Activated CD4-positive, alpha-beta T cell treated with anti-CD3 and anti-CD28 coated beads for 36 hours (primary cell): Measurements from ENCODE around the gene VMA21. TPM values are rescaled to one million over a fixed set of nuclear protein-coding genes. Genes with fewer than 3 reads are reported as not detected.

Experiments used
- ATAC-seq: fragments of 200-7000 bp; cut with Tn5 transposase; one replicate; pipeline ENCODE4 v1.10.0; 2021; ENCODE audit warnings: mild to moderate bottlenecking, moderate library complexity
- CTCF ChIA-PET: fragments of 350-600 bp; sonication (Branson Sonifier 250); formaldehyde crosslinking; loops from one replicate; lab custom pipeline; 2021; ENCODE audit warnings: antibody characterized with exemption; lab: Charles Lee
- POLR2A ChIA-PET: fragments of 350-600 bp; sonication (Branson Sonifier 250); formaldehyde crosslinking; loops from one replicate; lab custom pipeline; 2021; ENCODE audit warnings: antibody characterized with exemption, inconsistent platforms; lab: Charles Lee
- DNase-seq: peaks from one replicate; pipeline ENCODE4 v3.0.0-alpha.2; 2020
- H3K27ac Mint-ChIP-seq: one replicate; pipeline ENCODE4 v1.8.0; 2021; ENCODE audit warnings: mixed read lengths
- H3K27me3 Mint-ChIP-seq: one replicate; pipeline ENCODE4 v1.8.0; 2021; ENCODE audit warnings: mixed read lengths
- H3K36me3 Mint-ChIP-seq: one replicate; pipeline ENCODE4 v1.8.0; 2021; ENCODE audit warnings: low read depth, mixed read lengths
- H3K4me1 Mint-ChIP-seq: one replicate; pipeline ENCODE4 v1.8.0; 2021; ENCODE audit warnings: mixed read lengths
- H3K4me3 Mint-ChIP-seq: one replicate; pipeline ENCODE4 v1.8.0; 2021; ENCODE audit warnings: mild to moderate bottlenecking, moderate library complexity, mixed read lengths
- H3K9me3 Mint-ChIP-seq: one replicate; pipeline ENCODE4 v1.8.0; 2021; ENCODE audit warnings: low read depth, mixed read lengths
- intact Hi-C, 2 experiments: fragments of 100-400 bp; cut with DNase I in 1 of 2; cut with micrococcal nuclease in 1 of 2; formaldehyde crosslinking; loops; one replicate each; pipeline versions ENCODE4 v1.14.2 to v1.15.1; 2022 to 2024; cut with DNase I, micrococcal nuclease
- total RNA-seq, 2 experiments: library from RNA; stranded (reverse); gene quantifications; one replicate each; pipeline ENCODE4 v1.2.3, GENCODE V29; 2021

Gene VMA21
- total RNA-seq, 2 experiments from 2014 or later: 42.1 to 43.0 TPM

- ChIA-PET POLR2A (no interaction called here), CTCF (interaction anchor here (1.1 kb wide), 1 partner anchor 165 kb away, joined by 3 read pairs; no protein-coding TSS in a partner anchor)
- DNase-seq (peak; percentile 62), ATAC-seq (peak; percentile 48)
- Mint-ChIP-seq H3K4me3 (peak overlapping the region; percentile 76), H3K36me3 (peaks cover 12% of the 10 kb centered on the region), H3K27ac (peak overlapping the region; percentile 94), H3K9me3 (no peaks in the 10 kb centered on the region), H3K27me3 (no peaks in the 10 kb centered on the region), H3K4me1 (peaks cover 48% of the 10 kb centered on the region)
- intact Hi-C loops: loop anchor here in 1 of 2 experiments (2.0 to 10.0 kb wide), 6 partner anchors 703 to 1936 kb away; partner anchors contain the start of genes CETN2, MAMLD1, MTMR1 and NSDHL
Measured at GRCh38 chrX:151396042-151396824, 773 bp upstream of the VMA21 start.

GRCh38 chrX:151397741-151398070, 700 bp downstream of the VMA21 start:
- Mint-ChIP-seq H3K4me3 (peak overlapping the region; percentile 84), H3K9me3 (no peaks in the 10 kb centered on the region), H3K27ac (peak overlapping the region; percentile 86), H3K4me1 (peaks cover 46% of the 10 kb centered on the region), H3K27me3 (no peaks in the 10 kb centered on the region), H3K36me3 (peaks cover 14% of the 10 kb centered on the region)
- peak; percentile 11 for ATAC-seq
- CTCF ChIA-PET: interaction anchor here (0.5 kb wide), 1 partner anchor 39 kb away, joined by 3 read pairs; no protein-coding TSS in a partner anchor
- POLR2A ChIA-PET: no interaction called here
- intact Hi-C loops: loop anchor here in 1 of 2 experiments (1.0 to 10.0 kb wide), 9 partner anchors 19 to 1935 kb away; partner anchors contain the start of genes CD99L2, CETN2, HMGB3 and MAMLD1
- DNase-seq: no peak

GRCh38 chrX:151398346-151398745, 1.3 kb downstream of the VMA21 start:
- Mint-ChIP-seq H3K4me1 (peaks cover 42% of the 10 kb centered on the region), H3K27ac (peak overlapping the region; percentile 89), H3K36me3 (peaks cover 16% of the 10 kb centered on the region), H3K27me3 (no peaks in the 10 kb centered on the region), H3K4me3 (peak overlapping the region; percentile 84), H3K9me3 (no peaks in the 10 kb centered on the region)
- ATAC-seq (no peak), DNase-seq (no peak)
- ChIA-PET CTCF (no interaction called here), POLR2A (no interaction called here)
- intact Hi-C loops: loop anchor here in 1 of 2 experiments (5.0 to 10.0 kb wide), 4 partner anchors 826 to 1934 kb away; partner anchors contain the start of genes CETN2, MAMLD1, NSDHL and ZNF275

DNA sequence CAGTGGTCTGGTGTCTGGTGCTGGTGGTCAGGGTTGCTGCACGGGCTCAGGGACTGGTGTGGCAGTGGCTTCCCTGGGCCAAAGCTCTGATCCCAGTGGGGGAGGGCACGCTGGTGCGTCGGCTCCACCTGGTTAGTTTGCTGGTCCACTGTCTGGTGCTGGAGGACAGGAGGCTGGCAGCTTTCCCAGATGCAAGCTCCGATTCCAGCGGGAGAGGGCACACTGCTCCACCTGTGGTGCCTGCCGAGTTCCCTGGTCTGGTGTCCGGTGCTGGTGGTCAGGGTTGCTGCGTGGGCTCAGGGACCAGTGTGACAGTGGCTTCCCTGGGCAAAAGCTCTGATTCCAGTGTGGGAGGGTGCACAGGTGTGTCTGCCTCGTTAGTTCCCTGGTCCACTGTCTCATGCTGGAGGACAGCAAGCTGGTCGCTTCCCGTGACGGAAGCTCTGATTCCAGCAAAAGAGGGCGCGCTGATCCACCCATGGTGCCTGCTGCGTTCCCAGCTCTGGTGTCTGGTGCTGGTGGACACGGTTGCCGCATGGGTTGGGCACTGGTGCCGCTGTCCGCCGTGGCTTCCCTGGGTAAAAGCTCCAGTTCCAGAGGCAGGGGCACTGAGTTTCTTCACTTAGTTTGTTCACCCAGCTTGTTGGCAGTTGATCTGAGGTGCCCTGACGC, 5.8 kb downstream of the VMA21 start:
- intact Hi-C loops: loop anchor here in 1 of 2 experiments (10.0 kb wide), 1 partner anchor 1432 kb away; the partner anchor contains the start of genes CETN2 and NSDHL
- ChIA-PET CTCF (interaction anchor here (1.1 kb wide), 1 partner anchor 89 kb away, joined by 3 read pairs; no protein-coding TSS in a partner anchor), POLR2A (interaction anchor here (0.6 kb wide), 1 partner anchor 704 kb away, joined by 3 read pairs; no protein-coding TSS in a partner anchor)
- H3K9me3 Mint-ChIP-seq: no peaks in the 10 kb centered on the region
- peak overlapping the region; percentile 10 for H3K27ac Mint-ChIP-seq
- ATAC-seq (no peak), DNase-seq (no peak)
- no peaks in the 10 kb centered on the region for H3K27me3 Mint-ChIP-seq
- no peak overlapping the region for H3K4me3 Mint-ChIP-seq
- H3K36me3 Mint-ChIP-seq: peaks cover 23% of the 10 kb centered on the region
- peaks cover 29% of the 10 kb centered on the region for H3K4me1 Mint-ChIP-seq

- DNase-seq: no peak
- CTCF ChIA-PET: no interaction called here
- no peak overlapping the region for H3K4me3 Mint-ChIP-seq
- peak; percentile 36 for ATAC-seq
- POLR2A ChIA-PET: no interaction called here
- H3K36me3 Mint-ChIP-seq: peaks cover 6% of the 10 kb centered on the region
- intact Hi-C loops: loop anchor here in 1 of 2 experiments (1.0 kb wide), 1 partner anchor 19 kb away; the partner anchor contains the start of gene VMA21
- H3K4me1 Mint-ChIP-seq: peaks cover 35% of the 10 kb centered on the region
- peak overlapping the region; percentile 73 for H3K27ac Mint-ChIP-seq
- no peaks in the 10 kb centered on the region for H3K9me3 Mint-ChIP-seq
- no peaks in the 10 kb centered on the region for H3K27me3 Mint-ChIP-seq
Measured at GRCh38 chrX:151416579-151416978, 19.6 kb downstream of the VMA21 start.

- no peak for ATAC-seq
- no peaks in the 10 kb centered on the region for H3K27me3 Mint-ChIP-seq
Measured at GRCh38 chrX:151419782-151420181, 22.8 kb downstream of the VMA21 start.

DNA sequence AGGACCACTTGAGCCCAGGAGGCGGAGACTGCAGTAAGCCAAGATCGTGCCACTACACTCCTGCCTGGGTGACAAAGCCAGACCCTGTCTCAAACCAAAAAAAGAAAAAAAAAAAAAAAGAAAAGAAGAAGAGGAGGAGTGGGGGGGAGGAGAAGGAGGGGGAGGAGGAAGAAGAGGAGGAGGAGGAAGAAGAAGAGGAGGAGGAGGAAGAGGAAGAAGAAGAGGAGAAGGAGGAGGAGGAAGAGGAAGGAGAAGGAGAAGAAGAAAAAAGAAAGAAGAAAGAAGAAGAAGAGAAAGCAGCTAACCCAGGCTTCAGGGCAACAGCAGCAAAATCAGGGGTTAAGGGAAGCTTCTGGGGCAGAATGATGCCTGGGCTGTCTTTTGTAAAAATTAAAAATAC, 27.5 kb downstream of the VMA21 start:
- Mint-ChIP-seq H3K9me3 (no peaks in the 10 kb centered on the region), H3K27me3 (no peaks in the 10 kb centered on the region), H3K27ac (no peak overlapping the region), H3K4me1 (peaks cover 4% of the 10 kb centered on the region), H3K4me3 (no peak overlapping the region), H3K36me3 (no peaks in the 10 kb centered on the region)
- POLR2A ChIA-PET: no interaction called here
- CTCF ChIA-PET: interaction anchor here (0.6 kb wide), 1 partner anchor 141 kb away, joined by 3 read pairs; no protein-coding TSS in a partner anchor
- intact Hi-C loops: no loop called here
- no peak for ATAC-seq
- no peak for DNase-seq

More at GRCh38 chrX:151419782-151420181, 22.8 kb downstream of the VMA21 start:
- H3K9me3 Mint-ChIP-seq: no peaks in the 10 kb centered on the region
- peaks cover 35% of the 10 kb centered on the region for H3K4me1 Mint-ChIP-seq
- no peaks in the 10 kb centered on the region for H3K36me3 Mint-ChIP-seq
- ChIA-PET POLR2A (no interaction called here), CTCF (no interaction called here)
- no peak for DNase-seq
- no peak overlapping the region for H3K27ac Mint-ChIP-seq
- intact Hi-C loops: no loop called here
- no peak overlapping the region for H3K4me3 Mint-ChIP-seq

DNA sequence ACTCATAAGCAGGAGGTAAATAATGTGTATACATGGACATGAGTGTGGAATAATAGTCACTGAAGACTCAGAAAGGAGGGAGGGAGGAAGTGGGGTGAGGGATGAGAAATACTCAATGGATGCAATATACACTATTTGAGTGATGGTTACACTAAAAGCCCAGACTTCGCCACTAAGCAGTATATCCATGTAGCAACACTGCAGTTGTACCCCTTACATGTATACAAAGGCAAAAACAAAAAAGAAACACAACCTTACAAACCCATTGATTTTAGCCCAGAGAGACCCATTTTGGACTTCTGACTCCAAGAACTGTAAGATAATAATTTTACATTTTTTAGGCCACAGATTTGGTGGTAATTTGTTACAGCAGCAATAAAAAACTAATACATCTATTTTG, 51.5 kb downstream of the VMA21 start:
- Mint-ChIP-seq H3K27me3 (peaks cover 2% of the 10 kb centered on the region), H3K27ac (no peak overlapping the region), H3K9me3 (no peaks in the 10 kb centered on the region), H3K4me3 (no peak overlapping the region), H3K36me3 (no peaks in the 10 kb centered on the region), H3K4me1 (no peaks in the 10 kb centered on the region)
- intact Hi-C loops: no loop called here
- DNase-seq (no peak), ATAC-seq (no peak)
- POLR2A ChIA-PET: no interaction called here
- CTCF ChIA-PET: no interaction called here

DNA sequence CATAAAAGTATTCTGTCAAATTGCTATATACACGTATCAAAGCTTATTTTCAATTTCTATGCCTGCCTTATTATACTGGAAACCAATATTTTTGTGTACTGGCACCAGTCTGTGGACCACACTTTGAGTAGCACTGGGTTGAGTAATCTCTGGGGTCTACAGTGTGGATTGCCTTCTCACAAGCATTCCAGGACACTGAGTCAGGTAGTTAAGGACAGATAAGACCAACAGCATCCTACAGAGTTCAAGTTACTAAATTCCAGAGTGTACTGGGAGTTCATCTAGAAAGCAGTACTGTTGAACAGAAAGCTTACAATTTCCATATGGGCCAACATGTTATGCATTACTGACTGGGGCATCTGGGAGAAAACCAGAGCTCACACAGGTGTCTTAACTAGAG, 61.8 kb downstream of the VMA21 start:
- Mint-ChIP-seq H3K27ac (no peak overlapping the region), H3K4me3 (no peak overlapping the region), H3K9me3 (no peaks in the 10 kb centered on the region), H3K4me1 (no peaks in the 10 kb centered on the region), H3K36me3 (no peaks in the 10 kb centered on the region), H3K27me3 (no peaks in the 10 kb centered on the region)
- intact Hi-C loops: no loop called here
- ChIA-PET CTCF (no interaction called here), POLR2A (no interaction called here)
- no peak for ATAC-seq
- no peak for DNase-seq
